ENCODE results near the gene TRIM8. TPM values are rescaled to one million over a fixed set of nuclear protein-coding genes. Genes with fewer than 3 reads are reported as not detected.

Gene TRIM8
- total and polyA plus RNA-seq, 9 of the 15 experiments (the other 6 are each of a cell fraction or from before 2014, with no cell fraction given) = 1.7 to 26.0 (median 9.1) TPM

DNA sequence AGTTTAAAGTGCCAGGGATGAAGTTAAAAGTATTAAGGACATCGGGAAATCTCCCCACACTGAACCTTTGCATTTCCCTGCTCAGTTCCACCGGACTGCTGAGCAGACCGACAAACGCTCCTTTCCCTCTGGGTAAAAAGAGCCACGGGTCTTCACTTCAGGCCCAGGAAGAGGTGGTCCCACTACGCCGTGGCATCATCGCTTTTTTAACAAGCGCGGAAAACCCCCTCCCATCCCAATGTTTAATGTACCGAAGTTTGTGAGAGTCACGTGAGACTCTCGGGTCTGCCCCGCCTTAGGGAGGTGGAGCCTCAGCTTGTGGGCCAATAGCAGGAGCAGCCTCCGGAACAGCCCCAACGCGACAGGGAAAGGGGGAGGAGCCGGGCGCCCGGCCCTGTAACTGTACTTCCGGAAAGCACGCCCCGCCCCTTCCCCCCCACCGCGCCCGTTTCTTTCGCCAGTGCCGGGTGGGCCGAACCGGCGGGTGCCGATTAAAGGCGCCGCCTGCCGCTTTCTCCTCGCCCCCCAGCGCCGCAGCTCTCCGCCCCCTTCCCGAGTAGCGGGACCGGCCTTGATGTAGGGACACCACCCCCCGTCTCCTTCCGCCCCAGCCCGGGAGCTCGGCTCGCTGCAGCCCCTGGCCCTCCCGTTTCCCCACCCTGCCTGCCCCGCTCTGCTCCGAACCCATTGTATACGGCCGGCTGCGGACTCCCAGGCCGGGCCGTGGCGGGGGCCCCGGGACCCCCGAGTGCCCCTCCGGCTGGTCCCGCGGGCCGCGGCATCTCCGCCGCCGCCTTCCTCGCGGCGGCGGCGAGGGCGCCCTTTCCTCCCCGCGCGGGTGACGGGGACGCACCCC lies 2.2 kb upstream of the TRIM8 start (continued):
- TF ChIP-seq, protein P1, sequence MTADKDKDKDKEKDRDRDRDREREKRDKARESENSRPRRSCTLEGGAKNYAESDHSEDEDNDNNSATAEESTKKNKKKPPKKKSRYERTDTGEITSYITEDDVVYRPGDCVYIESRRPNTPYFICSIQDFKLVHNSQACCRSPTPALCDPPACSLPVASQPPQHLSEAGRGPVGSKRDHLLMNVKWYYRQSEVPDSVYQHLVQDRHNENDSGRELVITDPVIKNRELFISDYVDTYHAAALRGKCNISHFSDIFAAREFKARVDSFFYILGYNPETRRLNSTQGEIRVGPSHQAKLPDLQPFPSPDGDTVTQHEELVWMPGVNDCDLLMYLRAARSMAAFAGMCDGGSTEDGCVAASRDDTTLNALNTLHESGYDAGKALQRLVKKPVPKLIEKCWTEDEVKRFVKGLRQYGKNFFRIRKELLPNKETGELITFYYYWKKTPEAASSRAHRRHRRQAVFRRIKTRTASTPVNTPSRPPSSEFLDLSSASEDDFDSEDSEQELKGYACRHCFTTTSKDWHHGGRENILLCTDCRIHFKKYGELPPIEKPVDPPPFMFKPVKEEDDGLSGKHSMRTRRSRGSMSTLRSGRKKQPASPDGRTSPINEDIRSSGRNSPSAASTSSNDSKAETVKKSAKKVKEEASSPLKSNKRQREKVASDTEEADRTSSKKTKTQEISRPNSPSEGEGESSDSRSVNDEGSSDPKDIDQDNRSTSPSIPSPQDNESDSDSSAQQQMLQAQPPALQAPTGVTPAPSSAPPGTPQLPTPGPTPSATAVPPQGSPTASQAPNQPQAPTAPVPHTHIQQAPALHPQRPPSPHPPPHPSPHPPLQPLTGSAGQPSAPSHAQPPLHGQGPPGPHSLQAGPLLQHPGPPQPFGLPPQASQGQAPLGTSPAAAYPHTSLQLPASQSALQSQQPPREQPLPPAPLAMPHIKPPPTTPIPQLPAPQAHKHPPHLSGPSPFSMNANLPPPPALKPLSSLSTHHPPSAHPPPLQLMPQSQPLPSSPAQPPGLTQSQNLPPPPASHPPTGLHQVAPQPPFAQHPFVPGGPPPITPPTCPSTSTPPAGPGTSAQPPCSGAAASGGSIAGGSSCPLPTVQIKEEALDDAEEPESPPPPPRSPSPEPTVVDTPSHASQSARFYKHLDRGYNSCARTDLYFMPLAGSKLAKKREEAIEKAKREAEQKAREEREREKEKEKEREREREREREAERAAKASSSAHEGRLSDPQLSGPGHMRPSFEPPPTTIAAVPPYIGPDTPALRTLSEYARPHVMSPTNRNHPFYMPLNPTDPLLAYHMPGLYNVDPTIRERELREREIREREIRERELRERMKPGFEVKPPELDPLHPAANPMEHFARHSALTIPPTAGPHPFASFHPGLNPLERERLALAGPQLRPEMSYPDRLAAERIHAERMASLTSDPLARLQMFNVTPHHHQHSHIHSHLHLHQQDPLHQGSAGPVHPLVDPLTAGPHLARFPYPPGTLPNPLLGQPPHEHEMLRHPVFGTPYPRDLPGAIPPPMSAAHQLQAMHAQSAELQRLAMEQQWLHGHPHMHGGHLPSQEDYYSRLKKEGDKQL (CRISPR knock-in tag; IDR thresholded peaks at IDR 0.05; ENCODE audit: borderline replicate concordance) = no peak
- no peak for TF ChIP-seq GATA2 (CRISPR knock-in tag; IDR thresholded peaks at IDR 0.05)
- peak; percentile 73 for TF ChIP-seq POLR2A (conservative IDR thresholded peaks at IDR 0.05)
- no peak for TF ChIP-seq RBM39 (optimal IDR thresholded peaks at IDR 0.05; ENCODE audit: low read depth, low read length)
- TF ChIP-seq ZBTB40 (IDR thresholded peaks at IDR 0.05) = peak; percentile 42
- TF ChIP-seq ZBTB40 (CRISPR knock-in tag; IDR thresholded peaks at IDR 0.05) = no peak
- no peak for TF ChIP-seq PRPF4 (IDR thresholded peaks at IDR 0.05; ENCODE audit: insufficient read depth, low read depth, low read length, poor library complexity, severe bottlenecking)
- TF ChIP-seq SMARCB1 (IDR thresholded peaks at IDR 0.05; ENCODE audit: insufficient read length, low read depth) = no peak
- TF ChIP-seq HLTF (IDR thresholded peaks at IDR 0.05) = no peak
- TF ChIP-seq MAX (CRISPR knock-in tag; IDR thresholded peaks at IDR 0.05) = 0 out of 2 replicates have a peak, but pooled peaks have one; percentile 28
- no peak for TF ChIP-seq MYBL2 (IDR thresholded peaks at IDR 0.05; ENCODE audit: low read depth)
- TF ChIP-seq MYBL2 (CRISPR knock-in tag; IDR thresholded peaks at IDR 0.05; ENCODE audit: borderline replicate concordance) = no peak
- TF ChIP-seq TAF1 (IDR thresholded peaks at IDR 0.05; ENCODE audit: control insufficient read depth, extremely low read depth, insufficient read depth, low read length, severe bottlenecking) = peak; percentile 66
